HepG2 (cell line): Measurements from ENCODE around the gene CASP5. TPM values are rescaled to one million over a fixed set of nuclear protein-coding genes. Genes with fewer than 3 reads are reported as not detected.

Experiments used
- ATAC-seq: fragments of 200-7000 bp; cut with Tn5 transposase; 3 replicates; pipeline ENCODE4 v1.9.1; 2020; ENCODE audit warnings: mild to moderate bottlenecking, moderate library complexity
- BruUV-seq: library from RNA; stranded (reverse); fragments of 400-500 nt; replicated peaks from 2 replicates; lab custom pipeline; 2021; lab: Mats Ljungman, UMichigan
- CTCF ChIA-PET: fragments of 300-600 bp; formaldehyde crosslinking; extraction: SDS; loops from one replicate; lab custom pipeline; 2021; ENCODE audit warnings: low total read pairs, inconsistent platforms, low intra/inter-chr PET ratio; lab: Yijun Ruan, JAX
- POLR2A ChIA-PET: fragments of 350-600 bp; sonication (Branson Sonifier 250); formaldehyde crosslinking; loops from one replicate; lab custom pipeline; 2020; ENCODE audit warnings: antibody characterized with exemption, inconsistent platforms; lab: Yijun Ruan, JAX
- DNase-seq: peaks from one replicate; pipeline ENCODE4 v3.0.0-alpha.2; 2015; ENCODE audit warnings: low spot score
- FAIRE-seq: peaks from 3 replicates; lab custom pipeline; 2011; peaks lifted over from hg19 to GRCh38; lab: Jason Lieb, UNC
- H2AFZ ChIP-seq: one replicate; pipeline ENCODE4 v1.6.1; 2011; ENCODE audit warnings: low read length, inconsistent platforms
- H3K27ac ChIP-seq: fragments of 300-600 bp; 3 replicates; pipeline ENCODE4 v1.8.0; 2011; ENCODE audit warnings: mixed run types, mild to moderate bottlenecking, mixed read lengths, low read length, inconsistent platforms; ENCODE audit not compliant: insufficient read depth; ENCODE audit errors: extremely low read length
- H3K27me3 ChIP-seq, 2 experiments: fragments of 200-600 bp in 1 of 2; 2 replicates in 1 of 2; 3 replicates in 1 of 2; pipeline versions ENCODE4 v1.6.0 to v1.8.0; 2011; ENCODE audit warnings: low read length in 2 of 2, mild to moderate bottlenecking in 2 of 2, moderate library complexity in 2 of 2, inconsistent platforms in 1 of 2; ENCODE audit not compliant: insufficient read depth in 2 of 2, control insufficient read depth in 1 of 2
- H3K36me3 ChIP-seq, 2 experiments: fragments of 200-600 bp in 1 of 2; replicated peaks in 1 of 2; 2 replicates in 1 of 2; 3 replicates in 1 of 2; pipeline versions ENCODE4 v1.5.1 to v1.8.0; 2011; ENCODE audit warnings: low read length in 2 of 2, inconsistent platforms in 1 of 2; ENCODE audit not compliant: insufficient read depth in 2 of 2, control insufficient read depth in 1 of 2
- H3K4me1 ChIP-seq: 2 replicates; pipeline ENCODE4 v1.5.1; 2012; ENCODE audit warnings: low read length, inconsistent platforms; ENCODE audit not compliant: insufficient read depth
- H3K4me2 ChIP-seq: 2 replicates; pipeline ENCODE4 v1.6.0; 2011; ENCODE audit warnings: low read depth, low read length, inconsistent platforms
- H3K4me3 ChIP-seq, 3 experiments: fragments of 200-600 bp in 1 of 3; sonication (generic), shearing (Covaris generic) in 1 of 3; replicated peaks in 1 of 3; 2 replicates each; pipeline ENCODE4 v1.5.1; 2011 to 2016; ENCODE audit warnings: low read length in 3 of 3, inconsistent platforms in 2 of 3, low read depth in 2 of 3, mild to moderate bottlenecking in 2 of 3, control low read depth in 1 of 3, mixed read lengths in 1 of 3; ENCODE audit not compliant: insufficient read depth in 1 of 3
- H3K79me2 ChIP-seq: one replicate; pipeline ENCODE4 v1.6.1; 2011; ENCODE audit warnings: low read length, inconsistent platforms; ENCODE audit not compliant: insufficient read depth
- H3K9ac ChIP-seq: 2 replicates; pipeline ENCODE4 v1.6.0; 2011; ENCODE audit warnings: mild to moderate bottlenecking, low read depth, low read length, inconsistent platforms; ENCODE audit not compliant: insufficient read depth
- H3K9me3 ChIP-seq: 2 replicates; pipeline ENCODE4 v1.5.1; 2012; ENCODE audit warnings: mild to moderate bottlenecking, low read length
- H4K20me1 ChIP-seq: 2 replicates; pipeline ENCODE4 v1.6.0; 2011; ENCODE audit warnings: inconsistent platforms, mild to moderate bottlenecking, low read length, moderate library complexity; ENCODE audit not compliant: insufficient read depth
- E2F1 ChIP-seq: sonication (generic); formaldehyde crosslinking; IDR thresholded peaks from 2 replicates; pipeline ENCODE4 v1.5.0; 2020; ENCODE audit warnings: missing genetic modification reagents
- GABPB1 ChIP-seq: IDR thresholded peaks from 2 replicates; pipeline ENCODE4 v1.6.1; 2016; ENCODE audit warnings: mild to moderate bottlenecking, missing genetic modification reagents, moderate library complexity, missing compliant biosample characterization
- GATA4 ChIP-seq: sonication (generic); IDR thresholded peaks from 2 replicates; pipeline ENCODE4 v1.6.1; 2016; ENCODE audit warnings: antibody characterized with exemption, low read depth, borderline replicate concordance
- HES4 ChIP-seq: sonication (generic); formaldehyde crosslinking; IDR thresholded peaks from 2 replicates; pipeline ENCODE4 v1.9.0; 2021; ENCODE audit warnings: mild to moderate bottlenecking, missing genetic modification reagents, borderline replicate concordance
- KDM2A ChIP-seq: sonication (generic); formaldehyde crosslinking; IDR thresholded peaks from 2 replicates; pipeline ENCODE4 v1.4.0; 2020; ENCODE audit warnings: low read depth, missing genetic modification reagents, borderline replicate concordance
- KLF13 ChIP-seq: sonication (generic); formaldehyde crosslinking; IDR thresholded peaks from 2 replicates; pipeline ENCODE4 v1.4.0; 2020; ENCODE audit warnings: mild to moderate bottlenecking, missing genetic modification reagents
- NFYC ChIP-seq: IDR thresholded peaks from 2 replicates; pipeline ENCODE4 v1.6.1; 2016; ENCODE audit warnings: missing genetic modification reagents, missing compliant biosample characterization
- NR1H2 ChIP-seq: sonication (generic); formaldehyde crosslinking; IDR thresholded peaks from 2 replicates; pipeline ENCODE4 v1.8.1; 2022; ENCODE audit warnings: low read depth, missing genetic modification reagents, borderline replicate concordance
- POLR2AphosphoS2 ChIP-seq: IDR thresholded peaks from 2 replicates; pipeline ENCODE4 v1.6.1; 2011; ENCODE audit warnings: low read depth, low read length, improper control_type of control experiment
- SOX13 ChIP-seq, 3 experiments: fragments of 450-650 bp in 1 of 3; sonication (generic) in 1 of 3; formaldehyde crosslinking in 1 of 3; IDR thresholded peaks in 2 of 3; conservative IDR thresholded peaks in 1 of 3; 2 replicates each; pipeline versions ENCODE4 v1.5.0 to v1.6.1; 2016 to 2020; ENCODE audit warnings: antibody characterized with exemption in 1 of 3, mild to moderate bottlenecking in 1 of 3, missing compliant biosample characterization in 1 of 3, missing genetic modification reagents in 1 of 3, moderate library complexity in 1 of 3
- YEATS4 ChIP-seq: sonication (generic); formaldehyde crosslinking; IDR thresholded peaks from 2 replicates; pipeline ENCODE4 v1.4.0; 2020; ENCODE audit warnings: missing genetic modification reagents, borderline replicate concordance
- YY1 ChIP-seq: IDR thresholded peaks from 2 replicates; pipeline ENCODE4 v1.6.1; 2011; ENCODE audit warnings: low read length, low read depth, moderate library complexity, mild to moderate bottlenecking; ENCODE audit not compliant: insufficient read depth, insufficient replicate concordance
- ZNF430 ChIP-seq: sonication (generic); formaldehyde crosslinking; IDR thresholded peaks from 2 replicates; pipeline ENCODE4 v1.9.0; 2021; ENCODE audit warnings: mild to moderate bottlenecking, missing genetic modification reagents
- ZNF639 ChIP-seq: conservative IDR thresholded peaks from 2 replicates; pipeline ENCODE4 v1.6.1; 2018; ENCODE audit warnings: missing genetic modification reagents
- ZNF644 ChIP-seq: IDR thresholded peaks from 2 replicates; pipeline ENCODE4 v1.6.1; 2016; ENCODE audit warnings: low read depth
- ZNF781 ChIP-seq: sonication (generic); formaldehyde crosslinking; IDR thresholded peaks from 2 replicates; pipeline ENCODE4 v1.5.1; 2020; ENCODE audit warnings: borderline replicate concordance, mild to moderate bottlenecking, missing genetic modification reagents; ENCODE audit errors: not compliant biosample characterization
- ZSCAN5A ChIP-seq: sonication (generic); formaldehyde crosslinking; IDR thresholded peaks from 2 replicates; pipeline ENCODE4 v1.8.0; 2022; ENCODE audit warnings: mild to moderate bottlenecking, missing genetic modification reagents, borderline replicate concordance
- ZUFSP ChIP-seq: sonication (generic); formaldehyde crosslinking; IDR thresholded peaks from 2 replicates; pipeline ENCODE4 v1.9.0; 2021; ENCODE audit warnings: missing genetic modification reagents, mild to moderate bottlenecking, borderline replicate concordance
- WGBS: methylation state at CpG from one replicate; pipeline ENCODE4 v1.1.6; 2017; ENCODE audit warnings: low lambda C conversion rate; 5-methylcytosine and 5-hydroxymethylcytosine counted together
- in situ Hi-C: cut with HindIII; loops from 2 replicates; pipeline ENCODE4 v1.10.0; 2017; ENCODE audit warnings: low pct_unique_long_range_greater_than_20kb; ENCODE audit not compliant: extremely low pct_ligation_motif_present
- intact Hi-C: fragments of 100-400 bp; cut with micrococcal nuclease; formaldehyde crosslinking; loops from one replicate; pipeline ENCODE4 v1.10.0; 2022; ENCODE audit not compliant: unreplicated experiment
- polyA plus RNA-seq, 8 experiments: library from polyadenylated mRNA; depleted of rRNA in 3 of 8; stranded (reverse) in 7 of 8; unstranded in 1 of 8; fragments of >200 nt; fragmentation: Illumina TruSeq in 4 of 8; extraction: Trizol in 4 of 8; gene quantifications; 2 replicates each; pipeline versions ENCODE4 v1.2.1 to v1.2.3, GENCODE V29; 2011 to 2016; ENCODE audit warnings: low read depth in 4 of 8, missing spikeins in 1 of 8, mixed read lengths in 1 of 8; ENCODE audit not compliant: insufficient read depth in 1 of 8
- total RNA-seq, 5 experiments: library from RNA; depleted of rRNA; stranded (reverse); fragments of >200 nt; fragmentation: Illumina TruSeq; extraction: Trizol; gene quantifications; 2 replicates each; pipeline ENCODE4 v1.2.3, GENCODE V29; 2016; ENCODE audit warnings: low read depth in 1 of 5

The CASP5 gene
- total and polyA plus RNA-seq, 2 of the 13 experiments (the other 11 are each of a cell fraction or from before 2014, with no cell fraction given), result not detected

- H3K9me3 ChIP-seq, result 0 out of 2 replicates have a peak, but pooled peaks cover 8% of the 10 kb centered on the region
- H3K9ac ChIP-seq, result peak within 1 kb of the TSS; percentile 79
- peak; percentile 52 for ATAC-seq
- ChIA-PET POLR2A (interaction anchor here (0.9 to 2.5 kb wide), 9 partner anchors 9 to 233 kb away, joined by 3 to 9 read pairs (median 5); no protein-coding TSS in a partner anchor), CTCF (no interaction called here)
- no peaks in the 10 kb centered on the region for H4K20me1 ChIP-seq
- no peaks in the 10 kb centered on the region; a peak in 1 of 5 replicates for H3K27me3 ChIP-seq
- in situ Hi-C loops (no loop called here), intact Hi-C loops (loop anchor here (2.0 kb wide), 3 partner anchors 36 to 234 kb away; no protein-coding TSS in a partner anchor)
- WGBS, result 0% methylated on average over 4 of the region's 4 CpGs
- peak within 1 kb of the TSS; percentile 72 for H3K27ac ChIP-seq
- H3K4me3 ChIP-seq, result peak within 1 kb of the TSS; percentile 67 to 84 (median 78)
- BruUV-seq, result no TSS peak
- H2AFZ ChIP-seq, result peak within 1 kb of the TSS; percentile 92
- H3K4me2 ChIP-seq, result peak within 1 kb of the TSS; percentile 76
- no peak for FAIRE-seq
- DNase-seq, result peak; percentile 56
- H3K4me1 ChIP-seq, result peaks cover 33% of the 10 kb centered on the region
- H3K79me2 ChIP-seq, result peaks cover 8% of the 10 kb centered on the region
- H3K36me3 ChIP-seq, result no peaks in the 10 kb centered on the region
- TF ChIP-seq KDM2A (CRISPR knock-in tag) (no peak), POLR2AphosphoS2 (no peak), GABPB1 (CRISPR knock-in tag) (peak; percentile 15; the same call in 1 of the 2 replicates), ZNF644 (CRISPR knock-in tag) (no peak), KLF13 (CRISPR knock-in tag) (no peak), E2F1 (no peak), ZNF639 (CRISPR knock-in tag) (no peak), SOX13 (IDR thresholded peaks at IDR 0.05) (no peak), SOX13 (CRISPR knock-in tag; conservative IDR thresholded peaks at IDR 0.05 in 1 of 2, IDR thresholded peaks at IDR 0.05 in 1 of 2) (peak in 1 of 2 experiments; percentile 19; a peak in 1 of 4 replicates), NFYC (CRISPR knock-in tag) (no peak), YY1 (no peak), NR1H2 (CRISPR knock-in tag) (no peak), ZSCAN5A (no peak), YEATS4 (CRISPR knock-in tag) (no peak; the same call in 1 of the 2 replicates), HES4 (CRISPR knock-in tag) (no peak), GATA4 (no peak), ZNF781 (CRISPR knock-in tag) (no peak), ZUFSP (no peak), ZNF430 (CRISPR knock-in tag) (no peak)
Measured at GRCh38 chr11:104968355-104968855, 54.6 kb downstream of the CASP5 start, which contains the start of gene CASP4. CASP4 (minus strand) TSS chr11:104968574; CDS start chr11:104968525, 49 bp downstream.
